Middle frontal gyrus (tissue), 1 donor: ENCODE results near the gene ATG2A.

Experiments used
- DNase-seq: peaks from one replicate; pipeline ENCODE4 v3.0.0-alpha.2; 2015; ENCODE audit warnings: low spot score; ENCODE audit errors: extremely low spot score

The ATG2A gene

GRCh38 chr11:64924910-64925284 is 7.9 kb upstream of the ATG2A start:
- no peak for DNase-seq

- DNase-seq, result peak; percentile 90
Observed at GRCh38 chr11:64923944-64924909, 7.2 kb upstream of the ATG2A start, which contains the start of gene PPP2R5B. Gene PPP2R5B (plus strand): TSS chr11:64924689. CDS start chr11:64925735, 1,046 bp downstream.

DNA sequence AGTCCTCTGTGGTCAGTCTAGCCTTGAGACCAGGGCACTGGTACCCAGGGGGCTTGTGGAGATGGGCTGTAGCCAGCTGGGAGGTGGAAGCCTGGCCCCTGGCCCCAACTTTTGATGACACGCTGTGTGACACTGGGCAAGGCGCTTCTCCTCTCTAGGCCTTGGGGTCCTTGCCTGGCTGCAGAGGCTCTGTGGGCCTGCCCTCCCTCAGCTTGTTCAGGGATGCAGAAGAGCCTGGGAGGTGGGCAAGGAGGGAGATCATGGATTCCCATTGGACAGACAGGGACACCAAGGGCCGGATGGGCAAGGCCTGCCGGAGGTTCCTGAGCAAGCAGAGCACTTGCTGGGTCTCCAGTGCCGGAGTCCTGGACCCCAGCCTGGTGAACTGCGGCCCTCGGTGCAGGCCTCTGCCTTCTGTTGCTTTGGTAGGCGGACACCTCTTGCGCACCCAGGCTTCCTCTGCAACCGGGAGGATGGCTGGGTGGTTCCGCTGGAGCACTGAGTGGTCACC is 6.2 kb upstream of the ATG2A start:
- no peak for DNase-seq

GRCh38 chr11:64921384-64921783 is 4.4 kb upstream of the ATG2A start:
- DNase-seq, result no peak

- DNase-seq, result no peak
Observed at GRCh38 chr11:64920124-64920523, 3.1 kb upstream of the ATG2A start.

GRCh38 chr11:64919627-64920026 is 2.6 kb upstream of the ATG2A start:
- no peak for DNase-seq

DNA sequence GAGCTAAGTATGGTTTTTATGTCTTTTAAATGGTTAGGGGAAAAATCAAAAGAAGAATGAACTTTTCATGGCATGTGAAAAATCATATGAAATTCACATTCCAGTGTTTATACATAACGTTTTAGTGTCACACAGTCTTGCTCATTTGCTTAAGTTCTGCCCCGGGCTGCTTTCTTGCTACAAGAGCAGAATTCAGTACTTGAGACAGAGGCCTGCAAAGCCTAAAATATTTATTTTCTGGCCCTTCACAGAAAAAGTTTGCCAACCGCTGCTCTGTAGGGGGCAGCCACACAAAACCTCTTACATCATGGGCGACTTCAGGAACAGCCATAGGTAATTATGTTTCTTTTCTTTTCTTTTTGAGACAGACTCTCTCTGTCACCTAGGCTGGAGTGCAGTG is 1.0 kb upstream of the ATG2A start:
- DNase-seq, result no peak

DNA sequence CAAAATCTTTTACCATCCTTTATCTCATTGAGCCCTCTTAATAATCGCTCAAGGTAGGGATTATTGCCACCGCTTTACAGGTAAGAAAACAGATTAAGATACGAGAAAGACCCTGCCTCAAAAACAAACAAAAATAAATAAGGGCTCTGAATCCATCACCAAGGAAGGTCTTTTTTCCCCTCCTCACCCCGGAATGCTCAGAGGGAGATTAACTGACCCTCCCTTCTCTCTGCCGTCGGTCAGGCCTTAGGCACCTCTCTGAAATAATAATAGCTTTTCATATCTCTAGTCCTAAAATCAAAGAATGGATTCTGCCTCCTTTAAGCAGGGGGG is 620 bp upstream of the ATG2A start:
- DNase-seq, result no peak

DNA sequence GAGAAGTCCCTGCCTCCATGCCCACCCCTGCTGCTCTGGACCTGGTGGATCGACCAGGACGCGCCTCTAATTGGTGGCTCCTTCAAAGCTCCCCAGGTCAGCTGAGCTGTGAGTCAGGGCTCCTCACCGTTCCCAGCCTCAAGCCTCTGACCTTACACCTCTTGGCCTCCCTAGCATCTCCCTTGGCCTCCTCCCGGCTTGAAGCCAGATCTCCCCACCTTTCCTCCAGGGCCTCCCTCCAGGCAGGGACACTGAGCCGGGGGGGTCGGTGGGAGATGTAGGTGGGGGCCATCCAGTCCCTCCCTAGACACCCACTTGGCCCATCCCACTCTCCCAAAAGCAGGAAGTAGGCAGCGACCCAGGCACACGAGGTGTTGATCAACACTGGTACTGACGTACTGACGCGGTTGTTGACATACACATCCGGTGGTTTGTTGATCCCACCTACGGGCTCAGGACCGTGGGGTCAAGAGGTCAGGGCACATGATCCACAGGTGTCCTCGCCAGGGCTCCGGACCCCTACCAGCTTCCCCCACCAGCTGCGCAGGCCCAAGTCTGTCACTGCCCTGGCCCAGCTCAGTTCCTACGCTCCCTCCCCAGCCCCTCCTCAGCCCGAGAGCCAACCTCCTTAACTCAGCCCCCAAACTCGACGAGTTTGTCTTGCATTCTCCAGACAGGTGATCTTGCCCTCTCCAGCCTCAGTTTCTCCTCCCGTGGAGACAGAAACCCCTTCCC is 802 bp downstream of the ATG2A start:
- DNase-seq, result no peak

GRCh38 chr11:64915376-64915887 is 1.6 kb downstream of the ATG2A start:
- no peak for DNase-seq

GRCh38 chr11:64914123-64914522 is 2.9 kb downstream of the ATG2A start:
- DNase-seq, result no peak

DNA sequence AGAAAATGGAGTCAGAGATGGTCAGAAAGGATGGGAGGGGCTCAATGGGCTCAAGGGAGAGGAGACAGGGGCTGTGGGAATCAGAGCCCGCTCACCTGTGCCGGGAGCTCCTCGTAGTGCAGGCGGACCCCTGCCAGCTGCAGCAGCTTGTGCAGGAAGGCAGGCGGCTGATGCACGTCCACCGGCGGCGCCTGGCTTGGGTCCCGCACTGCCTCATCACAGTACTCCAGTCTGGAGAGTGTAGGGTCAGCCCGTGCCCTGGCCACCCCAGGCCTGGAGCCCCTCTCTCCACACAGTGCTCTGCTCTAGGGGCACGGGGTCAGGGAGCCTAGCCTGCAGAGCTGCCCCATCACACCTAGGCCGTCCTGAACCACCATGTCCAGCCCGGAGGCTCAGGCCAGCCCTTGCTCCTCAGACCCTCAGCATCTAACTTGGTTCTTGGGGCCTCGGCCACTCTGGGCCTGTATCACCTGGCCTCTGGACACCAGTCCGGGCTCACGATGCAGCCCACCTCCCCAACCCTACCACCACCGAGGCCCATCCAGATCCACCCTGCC is 3.8 kb downstream of the ATG2A start:
- no peak for DNase-seq

- no peak for DNase-seq
Observed at GRCh38 chr11:64911689-64912088, 5.3 kb downstream of the ATG2A start.

GRCh38 chr11:64911142-64911541 is 5.9 kb downstream of the ATG2A start:
- no peak for DNase-seq

DNA sequence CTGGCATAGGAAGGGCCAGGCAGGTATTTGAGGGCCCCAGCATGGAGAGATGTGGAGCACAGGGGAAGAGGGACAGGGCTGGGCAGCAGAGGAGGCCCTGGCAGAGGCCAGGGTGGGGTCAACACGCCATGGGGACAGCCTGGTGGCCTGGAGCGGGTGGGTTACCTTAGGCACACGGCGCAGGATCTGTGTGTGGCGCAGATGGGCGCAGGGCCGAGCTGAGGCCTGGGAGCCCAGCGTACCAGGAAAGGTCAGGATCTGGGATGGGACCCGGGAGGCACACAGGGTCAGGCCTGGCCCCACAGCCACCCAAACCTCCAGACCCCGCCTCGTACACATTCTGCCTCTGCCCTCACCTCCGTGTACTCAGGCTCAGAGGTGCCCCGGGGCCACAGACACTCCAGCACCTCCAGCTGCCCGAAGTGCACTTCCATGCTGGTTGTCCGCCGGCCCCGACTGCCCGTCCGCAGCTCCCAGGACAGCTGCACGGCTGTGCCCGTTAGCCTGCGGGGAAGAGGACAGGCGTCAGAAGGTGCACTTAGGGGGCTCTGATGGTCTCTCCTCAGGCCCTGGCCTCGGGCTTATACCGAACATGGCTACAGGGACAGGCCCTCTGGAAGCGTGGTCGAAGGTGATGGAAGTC is 6.4 kb downstream of the ATG2A start:
- no peak for DNase-seq

GRCh38 chr11:64909653-64910343 is 7.2 kb downstream of the ATG2A start:
- no peak for DNase-seq

GRCh38 chr11:64908766-64909165 is 8.2 kb downstream of the ATG2A start:
- no peak for DNase-seq

DNA sequence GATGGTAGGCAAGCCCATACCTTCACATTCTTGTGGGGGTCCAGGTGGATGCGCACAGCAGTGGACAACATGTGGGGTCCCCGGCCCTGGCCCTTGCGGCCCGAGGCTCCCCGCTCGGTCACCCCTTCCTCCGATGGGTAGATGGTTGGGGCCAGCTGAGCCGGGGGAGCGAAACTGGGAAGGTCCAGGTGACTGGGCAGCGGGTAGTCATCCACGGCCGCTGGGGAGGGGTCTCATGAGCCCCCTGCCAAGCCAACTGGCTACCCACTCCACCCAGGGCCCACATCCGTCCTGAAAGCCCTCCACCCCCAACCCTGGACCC is 10.7 kb downstream of the ATG2A start:
- DNase-seq, result no peak

DNA sequence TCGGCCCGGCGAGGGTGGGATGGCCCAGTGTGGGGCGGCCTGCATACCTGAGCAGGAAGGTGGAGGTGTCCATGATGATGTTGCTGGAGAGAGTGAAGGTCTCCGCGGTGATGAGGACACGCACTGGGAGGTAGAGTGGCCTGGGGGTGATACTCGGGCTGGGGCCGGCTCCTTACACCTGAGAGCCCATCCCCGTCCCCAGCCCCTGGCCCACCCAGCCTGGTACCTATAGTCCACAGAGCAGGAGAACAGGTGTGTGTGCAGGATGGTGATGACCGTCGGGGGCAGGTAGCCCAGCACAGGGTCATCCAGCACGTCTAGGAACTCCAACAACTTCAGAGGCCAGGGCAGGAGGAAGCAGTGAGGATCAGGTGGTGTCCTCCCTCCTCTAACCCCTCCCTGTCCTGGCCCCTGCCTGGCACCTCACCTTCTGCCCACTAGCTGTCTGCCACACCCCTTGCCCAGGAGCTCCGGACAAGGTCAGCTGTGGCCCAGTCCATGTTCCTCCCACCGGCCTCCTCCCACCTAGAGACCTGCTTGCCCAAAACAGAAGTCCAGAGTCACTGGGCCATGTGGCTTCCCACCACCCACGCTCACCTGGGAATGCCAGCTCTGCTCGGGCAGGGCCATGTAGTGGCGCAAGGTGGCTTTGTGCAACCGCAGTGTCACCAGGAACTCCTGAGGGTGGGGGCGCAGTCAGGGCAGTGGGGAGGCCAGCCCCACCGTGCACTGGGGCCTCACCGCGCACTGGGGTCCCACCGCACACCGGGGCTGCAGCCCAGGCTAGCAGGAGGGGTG is 11.3 kb downstream of the ATG2A start:
- DNase-seq, result no peak

DNA sequence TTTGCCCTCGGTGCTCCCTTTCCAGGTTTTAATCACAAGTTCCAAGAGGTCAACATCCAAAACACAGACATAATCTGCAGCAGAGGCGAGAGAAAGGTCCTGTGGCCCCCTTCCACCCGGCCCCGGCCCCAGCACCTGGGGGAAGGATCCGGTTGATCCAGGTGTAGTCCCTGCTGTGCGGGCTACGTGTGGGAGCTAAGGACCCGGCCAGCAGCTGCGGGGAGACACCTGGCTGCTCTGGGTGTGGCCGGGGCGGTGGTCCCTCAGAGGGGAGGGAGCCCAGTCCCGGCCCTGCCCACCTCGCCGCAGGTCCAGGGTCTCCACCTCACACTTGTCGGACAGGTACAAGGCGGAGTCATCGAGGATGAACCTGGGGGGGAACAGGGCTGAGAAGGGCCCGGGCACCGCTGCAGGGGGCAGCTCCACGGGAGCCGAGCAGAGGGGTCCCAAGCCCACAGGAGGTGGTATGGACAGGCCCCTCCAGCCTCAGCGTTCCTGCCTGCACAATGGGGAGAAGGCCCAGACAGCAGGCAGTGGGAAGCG is 13.6 kb downstream of the ATG2A start:
- DNase-seq, result no peak
